Pancreas (tissue), 10 donors: ENCODE results near the gene NEK4. TPM values are rescaled to one million over a fixed set of nuclear protein-coding genes. Genes with fewer than 3 reads are reported as not detected.

ENCODE experiments used
- ATAC-seq, 4 donors: fragments of 200-7000 bp; cut with Tn5 transposase; one replicate each; pipeline versions ENCODE4 v1.8.0 to v1.9.1; 2020; ENCODE audit warnings: mild to moderate bottlenecking in 4 of 4, moderate library complexity in 4 of 4
- DNase-seq, 6 donors: peaks; one replicate each; pipeline ENCODE4 v3.0.0-alpha.2; 2020
- FAIRE-seq: peaks from 2 replicates; lab custom pipeline; 2012; peaks lifted over from hg19 to GRCh38; lab: Jason Lieb, UNC
- H3K27ac ChIP-seq, 4 donors: fragments of 200-600 bp; sonication (generic); 1 replicate in 3 of 4; 2 replicates in 1 of 4; pipeline versions ENCODE4 v1.5.0 to v1.8.0; 2020
- H3K27me3 ChIP-seq, 4 donors: fragments of 200-600 bp; one replicate each; pipeline ENCODE4 v1.8.0; 2021
- H3K36me3 ChIP-seq, 3 donors: fragments of 200-600 bp; sonication (generic) in 1 of 3; one replicate each; pipeline versions ENCODE4 v1.5.0 to v1.8.0; 2020 to 2021
- H3K4me1 ChIP-seq, 3 donors: fragments of 200-600 bp; one replicate each; pipeline ENCODE4 v1.8.0; 2021
- H3K4me3 ChIP-seq, 4 donors: fragments of 200-600 bp; sonication (generic) in 2 of 4; one replicate each; pipeline versions ENCODE4 v1.5.0 to v1.8.0; 2020 to 2021
- H3K9me3 ChIP-seq, 4 donors: fragments of 200-600 bp; one replicate each; pipeline ENCODE4 v1.8.0; 2021
- WGBS, 2 donors: extraction: QIAGEN DNeasy Blood & Tissue Kit; methylation state at CpG; one replicate each; pipeline ENCODE4 v1.1.7; 2013; 5-methylcytosine and 5-hydroxymethylcytosine counted together
- intact Hi-C, 3 donors: fragments of 100-400 bp; cut with DNase I; formaldehyde crosslinking; loops; one replicate each; pipeline versions ENCODE4 v1.11.1 to v1.14.2; 2022
- polyA plus RNA-seq, 2 donors: library from polyadenylated mRNA; stranded (reverse); fragments of 200-250 nt; gene quantifications; one replicate each; pipeline ENCODE4 v1.2.3, GENCODE V29; 2013
- total RNA-seq, 6 donors: library from RNA; stranded (reverse); fragmentation: NEBNext Ultra II Directional in 4 of 6; extraction: Animal tissue kit (Norgen Biotek cat#: 25700) in 4 of 6; gene quantifications; one replicate each; pipeline versions ENCODE4 v1.2.1 to v1.2.4, GENCODE V29; 2021 to 2023
- TF ChIP-seq, protein P1 (sequence below), 4 donors: fragments of 200-600 bp; sonication (generic) in 3 of 4; IDR thresholded peaks; one replicate each; pipeline versions ENCODE4 v1.5.0 to v1.8.0; 2021; ENCODE audit warnings: antibody characterized with exemption in 4 of 4
- donor health status: healthy with polysubstance abuse.
- donor health status: DM: no; HTN: no; CAD: no; lungs with moderate emphysema.
- donor health status: DM: no; HTN: no; CAD: no.
- donor health status: control.
- donor health status: control.
- donor health status: Bipolar disorder and iron deficiency.
- donor health status: DM: yes; HTN: yes; CAD: no.
- donor health status: DM: no; HTN: no; CAD: no.
- donor health status: DM: no; HTN: no; CAD: no.
- donor health status: DM: yes; HTN: yes; CAD: no.

Gene NEK4
- total and polyA plus RNA-seq, 8 donors, result 4.0 to 22.0 (median 14.8) TPM

DNA sequence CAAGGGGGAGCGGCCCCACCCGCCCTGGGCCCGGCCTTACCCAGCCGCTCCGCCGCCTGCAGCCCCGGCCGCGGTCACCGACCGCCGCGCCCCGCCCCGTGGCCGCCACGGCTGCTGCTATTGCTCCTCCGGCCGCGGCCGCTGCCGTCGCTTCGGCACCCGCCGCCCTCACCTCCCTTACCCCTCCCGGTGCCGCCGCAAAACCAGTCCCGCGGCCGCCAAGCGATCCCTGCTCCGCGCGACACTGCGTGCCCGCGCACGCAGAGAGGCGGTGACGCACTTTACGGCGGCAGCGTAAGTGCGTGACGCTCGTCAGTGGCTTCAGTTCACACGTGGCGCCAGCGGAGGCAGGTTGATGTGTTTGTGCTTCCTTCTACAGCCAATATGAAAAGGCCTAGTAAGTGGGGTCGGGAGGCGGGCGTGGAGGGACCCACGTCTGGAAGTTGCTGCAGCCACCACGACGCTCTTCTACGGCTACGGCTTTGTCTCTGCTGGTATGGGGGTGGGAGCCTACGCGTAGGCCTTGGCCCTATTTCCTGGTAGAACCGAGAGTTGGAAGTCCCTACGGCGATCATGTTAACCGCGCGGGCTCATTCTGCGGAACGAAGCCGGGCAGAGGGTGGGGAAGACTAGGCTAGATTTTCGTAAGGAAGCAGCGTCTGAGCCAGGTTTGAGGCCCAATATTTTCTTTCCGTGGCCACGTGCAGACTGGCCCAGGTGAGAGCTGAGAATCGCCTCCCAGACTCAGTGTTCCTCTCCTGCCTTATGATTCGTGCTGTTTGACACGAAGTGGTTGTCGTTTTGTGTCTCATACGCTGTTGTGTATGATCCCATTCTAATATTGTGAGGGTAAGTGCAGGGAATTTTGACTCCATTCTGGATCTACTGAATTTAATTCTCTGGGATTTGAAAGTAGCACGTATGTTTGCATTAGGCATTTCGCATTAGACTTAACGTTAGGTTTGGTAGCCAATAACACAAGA, 84.7 kb downstream of the NEK4 start, which contains the start of the genes GNL3 and PBRM1:
Gene GNL3, plus strand, starts transcription at position 324 of the 983 bp plus-strand sequence. Its CDS starts 61 bp downstream, at position 385.
Gene PBRM1, minus strand, starts transcription at position 205 of the 983 bp plus-strand sequence.
- 0 to 1% methylated on average over 77 to 82 of the region's 82 CpGs for WGBS, 2 donors
- DNase-seq (peak; percentile 92 to 98 (median 94)), ATAC-seq (peak; percentile 90 to 96 (median 92)), FAIRE-seq (no peak)
- intact Hi-C loops, result no loop called here
- H3K27me3 ChIP-seq, result no peaks in the 10 kb centered on the region
- peak within 1 kb of the TSS; percentile 79 to 97 (median 92) for H3K27ac ChIP-seq
- peak within 1 kb of the TSS; percentile 42 to 88 (median 76) for H3K4me3 ChIP-seq
- no peaks in the 10 kb centered on the region for H3K9me3 ChIP-seq
- peaks cover 28 to 47% (median 32%) of the 10 kb centered on the region in 3 donors for H3K4me1 ChIP-seq
- TF ChIP-seq, protein P1, sequence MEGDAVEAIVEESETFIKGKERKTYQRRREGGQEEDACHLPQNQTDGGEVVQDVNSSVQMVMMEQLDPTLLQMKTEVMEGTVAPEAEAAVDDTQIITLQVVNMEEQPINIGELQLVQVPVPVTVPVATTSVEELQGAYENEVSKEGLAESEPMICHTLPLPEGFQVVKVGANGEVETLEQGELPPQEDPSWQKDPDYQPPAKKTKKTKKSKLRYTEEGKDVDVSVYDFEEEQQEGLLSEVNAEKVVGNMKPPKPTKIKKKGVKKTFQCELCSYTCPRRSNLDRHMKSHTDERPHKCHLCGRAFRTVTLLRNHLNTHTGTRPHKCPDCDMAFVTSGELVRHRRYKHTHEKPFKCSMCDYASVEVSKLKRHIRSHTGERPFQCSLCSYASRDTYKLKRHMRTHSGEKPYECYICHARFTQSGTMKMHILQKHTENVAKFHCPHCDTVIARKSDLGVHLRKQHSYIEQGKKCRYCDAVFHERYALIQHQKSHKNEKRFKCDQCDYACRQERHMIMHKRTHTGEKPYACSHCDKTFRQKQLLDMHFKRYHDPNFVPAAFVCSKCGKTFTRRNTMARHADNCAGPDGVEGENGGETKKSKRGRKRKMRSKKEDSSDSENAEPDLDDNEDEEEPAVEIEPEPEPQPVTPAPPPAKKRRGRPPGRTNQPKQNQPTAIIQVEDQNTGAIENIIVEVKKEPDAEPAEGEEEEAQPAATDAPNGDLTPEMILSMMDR (IDR thresholded peaks at IDR 0.05), result no peak
- H3K36me3 ChIP-seq, result peaks cover 4 to 33% (median 32%) of the 10 kb centered on the region in 3 donors

DNA sequence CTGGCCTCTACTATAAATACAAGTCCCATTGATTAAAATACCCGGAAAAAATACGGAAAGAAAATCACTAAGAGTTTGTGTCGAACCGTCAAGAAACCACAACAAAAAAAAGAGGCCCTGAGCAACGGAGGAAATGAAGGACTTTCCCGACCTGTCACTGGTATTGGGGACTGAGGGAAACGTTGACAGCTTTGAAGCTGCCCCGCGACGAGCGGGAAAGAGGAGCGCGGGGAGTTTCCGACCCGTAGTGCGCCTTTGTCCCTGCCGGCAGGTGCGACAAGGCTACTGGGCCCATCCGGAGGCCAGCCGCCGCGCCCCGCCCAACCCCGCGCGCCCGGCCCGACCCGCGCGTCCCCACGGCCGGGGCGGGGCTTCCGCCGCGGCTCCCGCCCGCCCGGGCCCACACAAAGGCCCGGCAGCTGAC, 85.4 kb downstream of the NEK4 start:
- peak overlapping the region; percentile 79 to 97 (median 92) for H3K27ac ChIP-seq
- H3K36me3 ChIP-seq, result peaks cover 4 to 27% (median 26%) of the 10 kb centered on the region in 3 donors
- WGBS, 2 donors, result 0% methylated on average over 30 to 41 of the region's 41 CpGs
- FAIRE-seq (no peak), DNase-seq (peak; percentile 80 to 91 (median 84)), ATAC-seq (peak; percentile 81 to 88 (median 84))
- intact Hi-C loops, result no loop called here
- H3K4me3 ChIP-seq, result peak overlapping the region; percentile 42 to 88 (median 76)
- no peaks in the 10 kb centered on the region for H3K27me3 ChIP-seq
- TF ChIP-seq, protein P1 (IDR thresholded peaks at IDR 0.05), result no peak
- H3K4me1 ChIP-seq, result peaks cover 28 to 47% (median 32%) of the 10 kb centered on the region in 3 donors
- H3K9me3 ChIP-seq, result no peaks in the 10 kb centered on the region

DNA sequence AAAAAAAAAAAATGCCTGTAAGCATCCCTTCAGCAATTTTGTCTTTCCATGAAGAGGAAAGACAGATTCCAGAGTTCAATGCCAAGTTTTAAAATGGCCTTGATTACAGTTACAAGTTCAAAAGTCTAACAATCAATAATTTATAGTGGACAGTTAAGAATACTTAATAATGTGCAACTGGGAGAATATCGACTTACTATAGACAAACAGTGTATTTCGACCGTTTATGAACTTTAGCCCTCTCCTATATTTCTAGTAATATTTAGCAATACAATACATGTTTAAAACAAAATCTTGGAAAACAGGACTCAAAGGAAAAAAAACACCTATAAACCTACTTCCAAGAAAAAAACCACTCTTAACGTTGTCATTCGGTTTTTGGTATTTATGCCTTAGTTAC, 86.6 kb downstream of the NEK4 start:
- Histone ChIP-seq H3K27me3 (no peaks in the 10 kb centered on the region), H3K4me1 (peaks cover 32 to 58% (median 37%) of the 10 kb centered on the region in 3 donors), H3K9me3 (no peaks in the 10 kb centered on the region), H3K36me3 (peaks cover 4 to 18% (median 15%) of the 10 kb centered on the region in 3 donors), H3K27ac (no peak overlapping the region), H3K4me3 (peak overlapping the region in 1 of 4 donors; percentile 88)
- 11 to 12% methylated on average over 5 of the region's 5 CpGs for WGBS, 2 donors
- intact Hi-C loops, result no loop called here
- TF ChIP-seq, protein P1 (IDR thresholded peaks at IDR 0.05), result no peak
- ATAC-seq, result no peak
- FAIRE-seq, result no peak
- no peak for DNase-seq

DNA sequence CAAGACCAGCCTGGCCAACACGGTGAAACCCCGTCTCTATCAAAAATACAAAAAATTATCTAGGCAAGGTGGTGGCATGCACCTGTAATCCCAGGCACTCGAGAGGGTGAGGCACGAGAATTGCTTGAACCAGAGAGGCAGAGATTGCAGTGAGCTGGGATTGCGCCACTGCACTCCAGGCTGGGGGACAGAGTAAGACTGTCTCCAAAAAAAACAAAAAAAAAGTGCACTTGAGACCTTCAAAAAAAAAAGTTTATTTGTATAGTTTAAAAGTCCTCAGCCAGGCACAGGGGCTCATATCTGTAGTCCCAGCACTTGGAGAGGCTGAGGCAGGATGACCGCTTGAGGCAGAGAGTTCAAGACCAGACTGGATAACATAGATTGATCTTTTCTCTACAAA, 87.1 kb downstream of the NEK4 start:
- Histone ChIP-seq H3K36me3 (peaks cover 4 to 12% (median 9%) of the 10 kb centered on the region in 3 donors), H3K4me1 (peaks cover 32 to 57% (median 39%) of the 10 kb centered on the region in 3 donors), H3K9me3 (no peaks in the 10 kb centered on the region), H3K27ac (no peak overlapping the region), H3K27me3 (no peaks in the 10 kb centered on the region), H3K4me3 (no peak overlapping the region)
- DNase-seq, result no peak
- TF ChIP-seq, protein P1 (IDR thresholded peaks at IDR 0.05), result no peak
- no peak for FAIRE-seq
- ATAC-seq, result no peak
- intact Hi-C loops, result no loop called here
- 53 to 61% methylated on average over 6 of the region's 6 CpGs for WGBS, 2 donors
